IMR-90 (cell line): ENCODE measurements around the gene HTR1D. TPM values are rescaled to one million over a fixed set of nuclear protein-coding genes. Genes with fewer than 3 reads are reported as not detected.
A peak's percentile ranks its signal among the peaks of the same experiment; 100 is the strongest.

Experiments used
- ATAC-seq: fragments of 200-7000 bp; cut with Tn5 transposase; 2 replicates; pipeline ENCODE4 v1.9.1; 2020; ENCODE audit warnings: low read depth, mild to moderate bottlenecking, moderate library complexity
- BruUV-seq: library from RNA; stranded (reverse); fragments of 400-500 nt; replicated peaks from 2 replicates; lab custom pipeline; 2021; lab: Mats Ljungman, UMichigan
- CTCF ChIA-PET: fragments of 300-600 bp; formaldehyde crosslinking; extraction: SDS; loops from one replicate; lab custom pipeline; 2021; ENCODE audit warnings: antibody characterized with exemption; lab: Yijun Ruan, JAX
- POLR2A ChIA-PET: fragments of 300-600 bp; sonication (Branson Sonifier 250); formaldehyde crosslinking; loops from one replicate; lab custom pipeline; 2022; ENCODE audit warnings: antibody characterized with exemption; ENCODE audit not compliant: unreplicated experiment; lab: Charles Lee
- DNase-seq: peaks from one replicate; pipeline ENCODE4 v3.0.0; 2013
- H2AFZ ChIP-seq: replicated peaks from 2 replicates; pipeline ENCODE3; 2013; ENCODE audit warnings: low read length, mild to moderate bottlenecking; ENCODE audit not compliant: poor library complexity
- H2AK5ac ChIP-seq: 2 replicates; pipeline ENCODE4 v1.6.1; 2013; ENCODE audit warnings: low read depth, low read length, inconsistent platforms
- H2AK9ac ChIP-seq: replicated peaks from 2 replicates; pipeline ENCODE3; 2013; ENCODE audit warnings: mild to moderate bottlenecking, low read depth, low read length, moderate library complexity; ENCODE audit not compliant: poor library complexity
- H2BK120ac ChIP-seq: 2 replicates; pipeline ENCODE4 v1.6.1; 2013; ENCODE audit warnings: low read depth, low read length, inconsistent platforms
- H2BK15ac ChIP-seq: 3 replicates; pipeline ENCODE4 v1.6.1; 2013; ENCODE audit warnings: low read depth, low read length, inconsistent platforms
- H2BK20ac ChIP-seq: 2 replicates; pipeline ENCODE4 v1.6.1; 2013; ENCODE audit warnings: low read depth, mild to moderate bottlenecking, inconsistent platforms, low read length, moderate library complexity
- H2BK5ac ChIP-seq: 2 replicates; pipeline ENCODE4 v1.6.1; 2013; ENCODE audit warnings: mild to moderate bottlenecking, low read depth, low read length, inconsistent platforms; ENCODE audit not compliant: poor library complexity, severe bottlenecking
- H3K14ac ChIP-seq: replicated peaks from 2 replicates; pipeline ENCODE4 v1.6.1; 2013; ENCODE audit warnings: low read depth, low read length, inconsistent platforms
- H3K18ac ChIP-seq: 2 replicates; pipeline ENCODE4 v1.6.1; 2013; ENCODE audit warnings: low read depth, low read length, control low read depth
- H3K23ac ChIP-seq: 2 replicates; pipeline ENCODE4 v1.6.1; 2013; ENCODE audit warnings: low read depth, low read length, inconsistent platforms
- H3K27ac ChIP-seq: 2 replicates; pipeline ENCODE4 v1.5.1; 2013; ENCODE audit warnings: mild to moderate bottlenecking, control low read depth, low read length; ENCODE audit not compliant: insufficient read depth
- H3K27me3 ChIP-seq: 2 replicates; pipeline ENCODE4 v1.6.1; 2013; ENCODE audit warnings: low read length; ENCODE audit not compliant: control insufficient read depth, insufficient read depth
- H3K36me3 ChIP-seq: 2 replicates; pipeline ENCODE4 v1.6.1; 2013; ENCODE audit warnings: low read length, mixed read lengths; ENCODE audit not compliant: control insufficient read depth, insufficient read depth
- H3K4ac ChIP-seq: 2 replicates; pipeline ENCODE4 v1.6.1; 2013; ENCODE audit warnings: low read depth, low read length, inconsistent platforms
- H3K4me1 ChIP-seq: 2 replicates; pipeline ENCODE4 v1.6.1; 2013; ENCODE audit warnings: low read length, mixed read lengths; ENCODE audit not compliant: control insufficient read depth, insufficient read depth
- H3K4me2 ChIP-seq: 2 replicates; pipeline ENCODE4 v1.6.1; 2013; ENCODE audit warnings: low read depth, mild to moderate bottlenecking, control low read depth, low read length, moderate library complexity
- H3K4me3 ChIP-seq: 2 replicates; pipeline ENCODE4 v1.5.1; 2013; ENCODE audit warnings: low read depth, mild to moderate bottlenecking, control low read depth, low read length, moderate library complexity; ENCODE audit not compliant: insufficient read depth
- H3K56ac ChIP-seq: 2 replicates; pipeline ENCODE4 v1.6.1; 2013; ENCODE audit warnings: low read length, inconsistent platforms; ENCODE audit not compliant: insufficient read depth; ENCODE audit errors: extremely low read depth
- H3K79me1 ChIP-seq, 2 experiments: 2 replicates each; pipeline ENCODE4 v1.6.1; 2013; ENCODE audit warnings: low read length in 2 of 2, inconsistent platforms in 1 of 2, low read depth in 1 of 2
- H3K9ac ChIP-seq: 2 replicates; pipeline ENCODE4 v1.6.1; 2013; ENCODE audit warnings: low read depth, low read length, control low read depth
- H3K9me1 ChIP-seq: 2 replicates; pipeline ENCODE4 v1.6.1; 2013; ENCODE audit warnings: low read length, inconsistent platforms; ENCODE audit not compliant: insufficient read depth
- H3K9me3 ChIP-seq: 2 replicates; pipeline ENCODE4 v1.6.1; 2013; ENCODE audit warnings: low read length; ENCODE audit not compliant: control insufficient read depth, insufficient read depth
- H4K20me1 ChIP-seq: 2 replicates; pipeline ENCODE4 v1.6.1; 2013; ENCODE audit warnings: low read length, inconsistent platforms; ENCODE audit not compliant: insufficient read depth
- H4K5ac ChIP-seq: 2 replicates; pipeline ENCODE4 v1.6.1; 2013; ENCODE audit warnings: mild to moderate bottlenecking, low read depth, low read length, control low read depth
- H4K8ac ChIP-seq, 2 experiments: 2 replicates each; pipeline ENCODE4 v1.6.1; 2013; ENCODE audit warnings: low read depth in 2 of 2, low read length in 2 of 2, control low read depth in 1 of 2, inconsistent platforms in 1 of 2
- H4K91ac ChIP-seq: 2 replicates; pipeline ENCODE4 v1.6.1; 2013; ENCODE audit warnings: low read depth, low read length, inconsistent platforms; ENCODE audit not compliant: insufficient read depth
- MAFK ChIP-seq: IDR thresholded peaks from 2 replicates; pipeline ENCODE4 v1.6.1; 2012; ENCODE audit warnings: low read depth, low read length, improper control_type of control experiment
- MXI1 ChIP-seq: IDR thresholded peaks from 2 replicates; pipeline ENCODE4 v1.6.1; 2012; ENCODE audit warnings: low read depth, mild to moderate bottlenecking, low read length, moderate library complexity, borderline replicate concordance
- POLR2A ChIP-seq: IDR thresholded peaks from 2 replicates; pipeline ENCODE4 v1.6.1; 2012; ENCODE audit warnings: mild to moderate bottlenecking, low read depth, low read length
- RAD21 ChIP-seq: IDR thresholded peaks from 2 replicates; pipeline ENCODE4 v1.6.1; 2012; ENCODE audit warnings: low read length, improper control_type of control experiment
- RFX5 ChIP-seq: IDR thresholded peaks from 2 replicates; pipeline ENCODE4 v1.8.0; 2012; ENCODE audit warnings: low read depth, mild to moderate bottlenecking, low read length, moderate library complexity
- SMC3 ChIP-seq: fragments of 150-350 bp; IDR thresholded peaks from 2 replicates; pipeline ENCODE4 v1.6.1; 2016; ENCODE audit warnings: low read depth, mild to moderate bottlenecking, antibody characterized with exemption, low read length, moderate library complexity
- WGBS, 2 experiments: methylation state at CpG; one replicate each; pipeline versions ENCODE4 v1.1.5 to v1.1.7; 2013; ENCODE audit warnings: missing lambda C conversion rate in 2 of 2; ENCODE audit not compliant: insufficient read length in 1 of 2; ENCODE audit errors: extremely low coverage in 2 of 2; 5-methylcytosine and 5-hydroxymethylcytosine counted together
- dilution Hi-C: fragments of 300-500 bp; cut with HindIII; formaldehyde crosslinking; loops from one replicate; pipeline ENCODE4 v1.14.3; 2018; ENCODE audit warnings: low sequenced_read_pairs; ENCODE audit not compliant: unreplicated experiment
- in situ Hi-C: fragments of 300-500 bp; cut with MboI; formaldehyde crosslinking; loops from 3 replicates; pipeline ENCODE4 v1.14.3; 2019; ENCODE audit warnings: low sequenced_read_pairs, inconsistent platforms, mixed read lengths
- intact Hi-C: fragments of 100-400 bp; cut with micrococcal nuclease; formaldehyde crosslinking; loops from 2 replicates; pipeline ENCODE4 v1.10.0; 2022
- polyA plus RNA-seq, 3 experiments: library from polyadenylated mRNA; depleted of rRNA; stranded (reverse); fragments of >200 nt; gene quantifications; 2 replicates each; pipeline ENCODE4 v1.2.3, GENCODE V29; 2012; ENCODE audit warnings: low replicate concordance in 1 of 3
- total RNA-seq: library from RNA; depleted of rRNA; stranded (reverse); fragments of >200 nt; gene quantifications from 2 replicates; pipeline ENCODE4 v1.2.3, GENCODE V29; 2012
- TF ChIP-seq, protein P1 (sequence below): conservative IDR thresholded peaks from 2 replicates; pipeline ENCODE4 v1.5.1; 2012; ENCODE audit warnings: mild to moderate bottlenecking, low read depth, low read length, improper control_type of control experiment

The HTR1D gene
- total and polyA plus RNA-seq, 2 of the 4 experiments (the other 2 are of a cell fraction) = 0.03 to 0.18 TPM

DNA sequence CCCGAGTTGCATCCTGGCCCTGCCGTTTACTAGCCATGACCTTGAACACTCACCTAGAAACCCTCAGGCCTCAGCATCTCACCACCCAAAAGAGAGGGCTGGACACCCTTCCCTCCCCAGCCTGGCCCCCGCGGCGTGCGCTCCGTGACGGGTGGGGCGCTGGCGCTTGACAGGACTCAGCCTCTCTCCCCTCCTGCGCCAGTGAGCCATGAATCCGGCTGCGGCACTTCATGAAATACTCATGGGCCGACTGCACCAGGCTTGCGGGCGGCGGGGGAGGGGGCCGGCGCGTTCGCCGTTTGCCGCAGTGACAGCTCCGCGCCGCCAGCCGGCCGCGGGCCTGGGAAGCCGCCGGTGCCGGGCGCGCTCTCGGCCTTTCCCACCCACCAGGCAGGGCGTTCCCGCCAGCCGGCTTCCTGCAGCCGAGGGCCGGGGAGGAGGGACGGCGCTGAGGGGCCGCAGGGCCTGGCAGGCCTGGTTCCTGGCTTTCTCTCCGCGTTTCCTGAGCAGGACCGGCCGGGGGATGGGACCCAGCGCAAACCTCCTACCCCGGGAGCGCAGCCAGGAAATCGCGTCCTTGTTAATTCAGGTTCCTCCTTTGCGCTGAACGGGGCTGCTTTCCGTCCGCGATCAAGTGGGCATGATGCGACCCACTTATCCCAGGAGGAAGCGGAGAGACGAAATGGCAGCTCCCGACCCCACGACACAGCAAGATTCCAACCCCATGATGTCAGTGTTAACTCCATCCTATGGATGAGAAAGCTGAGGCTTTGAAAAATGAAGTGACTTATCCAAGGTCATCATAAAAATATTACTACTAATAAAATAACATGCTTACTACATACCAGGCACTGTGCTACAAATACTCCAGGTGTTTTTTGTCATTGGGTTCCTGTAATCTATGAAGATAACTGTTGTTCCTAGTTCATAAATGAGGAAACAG lies 39.6 kb downstream of the HTR1D start:
- DNase-seq (peak; percentile 75), ATAC-seq (peak; percentile 92)
- H3K9me3 ChIP-seq = no peaks in the 10 kb centered on the region
- in situ Hi-C loops (no loop called here), dilution Hi-C loops (no loop called here), intact Hi-C loops (no loop called here)
- H2BK20ac ChIP-seq = peak overlapping the region; percentile 60
- peaks cover 8 to 15% of the 10 kb centered on the region in 2 experiments; a peak in 3 of 4 replicates for H3K79me1 ChIP-seq
- no peaks in the 10 kb centered on the region for H4K20me1 ChIP-seq
- H3K4me1 ChIP-seq = peaks cover 5% of the 10 kb centered on the region
- H3K23ac ChIP-seq = peak overlapping the region; percentile 79
- H2BK5ac ChIP-seq = peak overlapping the region; percentile 71
- TF ChIP-seq RAD21 (peak; percentile 28; the same call in 1 of the 2 replicates), RFX5 (no peak), MXI1 (peak; percentile 62; the same call in 1 of the 2 replicates), POLR2A (peak; percentile 44), MAFK (no peak), SMC3 (peak; percentile 29)
- TF ChIP-seq, protein P1, sequence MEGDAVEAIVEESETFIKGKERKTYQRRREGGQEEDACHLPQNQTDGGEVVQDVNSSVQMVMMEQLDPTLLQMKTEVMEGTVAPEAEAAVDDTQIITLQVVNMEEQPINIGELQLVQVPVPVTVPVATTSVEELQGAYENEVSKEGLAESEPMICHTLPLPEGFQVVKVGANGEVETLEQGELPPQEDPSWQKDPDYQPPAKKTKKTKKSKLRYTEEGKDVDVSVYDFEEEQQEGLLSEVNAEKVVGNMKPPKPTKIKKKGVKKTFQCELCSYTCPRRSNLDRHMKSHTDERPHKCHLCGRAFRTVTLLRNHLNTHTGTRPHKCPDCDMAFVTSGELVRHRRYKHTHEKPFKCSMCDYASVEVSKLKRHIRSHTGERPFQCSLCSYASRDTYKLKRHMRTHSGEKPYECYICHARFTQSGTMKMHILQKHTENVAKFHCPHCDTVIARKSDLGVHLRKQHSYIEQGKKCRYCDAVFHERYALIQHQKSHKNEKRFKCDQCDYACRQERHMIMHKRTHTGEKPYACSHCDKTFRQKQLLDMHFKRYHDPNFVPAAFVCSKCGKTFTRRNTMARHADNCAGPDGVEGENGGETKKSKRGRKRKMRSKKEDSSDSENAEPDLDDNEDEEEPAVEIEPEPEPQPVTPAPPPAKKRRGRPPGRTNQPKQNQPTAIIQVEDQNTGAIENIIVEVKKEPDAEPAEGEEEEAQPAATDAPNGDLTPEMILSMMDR = peak; percentile 27
- ChIA-PET POLR2A (interaction anchor here (0.5 kb wide), 1 partner anchor 167 kb away, joined by 7 read pairs; the partner anchor contains the start of gene HNRNPR), CTCF (interaction anchor here (0.6 kb wide), 1 partner anchor 82 kb away, joined by 5 read pairs; no protein-coding TSS in a partner anchor)
- H2BK15ac ChIP-seq = peak overlapping the region; percentile 85; the same call in 1 of the 3 replicates
- peak overlapping the region; percentile 91 for H3K14ac ChIP-seq
- H3K18ac ChIP-seq = peak overlapping the region; percentile 92
- no peaks in the 10 kb centered on the region for H3K36me3 ChIP-seq
- H2BK120ac ChIP-seq = peak overlapping the region; percentile 91
- peak overlapping the region; percentile 76 for H3K9ac ChIP-seq
- peak overlapping the region; percentile 80 for H3K27ac ChIP-seq
- H4K91ac ChIP-seq = peak overlapping the region; percentile 92
- no peaks in the 10 kb centered on the region for H3K27me3 ChIP-seq
- peak overlapping the region; percentile 93 for H4K5ac ChIP-seq
- H2AFZ ChIP-seq = peak overlapping the region; percentile 95
- peaks cover 5% of the 10 kb centered on the region; the same call in 1 of the 2 replicates for H3K9me1 ChIP-seq
- no TSS peak for BruUV-seq
- H2AK9ac ChIP-seq = peak overlapping the region; percentile 93
- H3K4me2 ChIP-seq = peak overlapping the region; percentile 89
- H3K4ac ChIP-seq = peak overlapping the region; percentile 83
- peak overlapping the region; percentile 49 for H3K56ac ChIP-seq
- 1% methylated on average over 14 of the region's 62 CpGs; no CpG with 5 or more reads in 1 of the 2 experiments for WGBS, 2 experiments
- peak overlapping the region; percentile 53 for H3K4me3 ChIP-seq
- peak overlapping the region; percentile 38 for H2AK5ac ChIP-seq
- peak overlapping the region; percentile 57 to 91 for H4K8ac ChIP-seq
